ENCODE results near the gene ORC2.

ORC2 gene

DNA sequence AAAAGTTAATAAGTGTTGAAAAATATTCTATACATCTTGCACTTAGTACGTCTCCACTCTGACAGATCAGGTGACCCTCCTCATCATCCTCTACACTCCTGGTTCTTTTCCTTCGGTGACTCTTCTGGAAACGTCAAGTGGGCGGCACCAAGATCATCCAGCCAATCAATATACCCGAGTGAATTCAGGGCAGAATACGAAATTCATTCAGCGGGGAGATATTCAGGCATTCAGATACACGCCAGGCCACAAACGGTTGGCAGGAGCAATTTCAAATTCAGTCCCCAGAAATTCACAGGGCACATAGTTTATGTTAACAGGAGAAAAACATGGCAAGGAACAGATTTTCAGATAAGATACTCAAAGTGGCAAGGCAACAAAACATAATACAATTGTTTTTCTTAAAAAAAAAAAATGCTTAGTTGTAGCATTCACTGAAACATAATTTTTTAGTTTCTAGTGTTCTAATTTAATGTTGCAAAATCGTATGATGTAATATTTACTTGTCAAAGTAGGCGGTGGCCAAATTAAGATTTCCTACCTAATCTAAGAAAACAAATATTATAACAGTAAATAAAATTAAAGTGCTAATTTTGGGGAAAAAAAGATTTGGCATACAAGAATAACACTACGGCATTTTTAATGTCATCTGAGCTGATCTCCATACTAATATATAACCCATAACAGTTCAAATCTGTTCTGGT is 103.2 kb downstream of the ORC2 start:
- no peak for DNase-seq
